ENCODE measurements around the gene TENM4. TPM values are rescaled to one million over a fixed set of nuclear protein-coding genes. Genes with fewer than 3 reads are reported as not detected.

Gene TENM4
- total and polyA plus RNA-seq, 2 of the 8 experiments (the other 6 are each of a cell fraction or from before 2014, with no cell fraction given) = 3.5 to 7.2 TPM

- Histone ChIP-seq H2BK5ac (ENCODE audit: low read depth, low read length) (no peak overlapping the region), H4K20me1 (replicated peaks in 1 of 2; ENCODE audit: control insufficient read depth in 1 of 2, insufficient read depth in 2 of 2, low read length in 2 of 2) (no peaks in the 10 kb centered on the region), H3K23me2 (ENCODE audit: low read depth, low read length) (no peaks in the 10 kb centered on the region; the same call in 1 of the 2 replicates), H2AK5ac (ENCODE audit: low read depth, low read length) (no peak overlapping the region), H2BK20ac (ENCODE audit: low read length) (no peak overlapping the region), H4K5ac (ENCODE audit: insufficient read length, low read depth, low read length) (no peak overlapping the region), H3K4me3 (ENCODE audit: extremely low read depth in 1 of 4, insufficient read depth in 2 of 4, low read depth in 3 of 4, low read length in 4 of 4) (no peak overlapping the region), H2BK12ac (ENCODE audit: low read depth, low read length) (no peak overlapping the region), H3K36me3 (ENCODE audit: control insufficient read depth in 2 of 4, insufficient read depth in 4 of 4, low read length in 3 of 4) (no peaks in the 10 kb centered on the region), H4K91ac (replicated peaks; ENCODE audit: insufficient read length, low read length) (no peak overlapping the region), H2BK15ac (ENCODE audit: low read length) (no peak overlapping the region), H3K27me3 (replicated peaks in 1 of 4; ENCODE audit: control insufficient read depth in 3 of 4, extremely low read depth in 1 of 4, insufficient read depth in 3 of 4, low read length in 3 of 4) (no peaks in the 10 kb centered on the region), H3K23ac (ENCODE audit: insufficient read length) (no peak overlapping the region), H3K9ac (replicated peaks in 1 of 4; ENCODE audit: extremely low read depth in 1 of 4, low read depth in 3 of 4, low read length in 3 of 4) (no peak overlapping the region), H3K18ac (ENCODE audit: extremely low read depth, low read length) (no peak overlapping the region), H3K14ac (ENCODE audit: insufficient read length) (no peak overlapping the region), H3K4me1 (replicated peaks in 1 of 4; ENCODE audit: control insufficient read depth in 3 of 4, insufficient read depth in 4 of 4, low read length in 3 of 4) (peaks cover 0 to 6% (median 2%) of the 10 kb centered on the region in 4 experiments; a peak in 2 of 7 replicates), H2BK120ac (replicated peaks; ENCODE audit: low read depth, low read length) (no peak overlapping the region), H3K9me3 (ENCODE audit: insufficient read depth in 2 of 2, low read depth in 1 of 2, low read length in 1 of 2) (no peaks in the 10 kb centered on the region), H4K8ac (ENCODE audit: extremely low read depth, insufficient read depth, low read length) (no peak overlapping the region), H3K79me1 (ENCODE audit: low read depth, low read length) (no peaks in the 10 kb centered on the region), H3K27ac (ENCODE audit: low read depth, low read length) (no peak overlapping the region), H2AFZ (ENCODE audit: low read length) (no peak overlapping the region), H3K79me2 (ENCODE audit: control insufficient read depth in 1 of 2, insufficient read depth in 2 of 2, low read length in 2 of 2) (no peaks in the 10 kb centered on the region), H3K4me2 (ENCODE audit: insufficient read depth in 1 of 2, low read depth in 2 of 2, low read length in 2 of 2) (no peak overlapping the region), H3K4ac (replicated peaks; ENCODE audit: insufficient read length, low read depth, low read length) (no peak overlapping the region), H3K56ac (replicated peaks; ENCODE audit: insufficient read length, low read depth, low read length) (no peak overlapping the region)
- DNase-seq (ENCODE audit: low read depth in 1 of 2, low spot score in 2 of 2) (no peak), FAIRE-seq (no peak)
- TF ChIP-seq TAF1 (IDR thresholded peaks at IDR 0.05; ENCODE audit: low read depth, low read length) (no peak), SIRT6 (IDR thresholded peaks at IDR 0.05; ENCODE audit: low read length) (no peak)
- WGBS, 2 experiments (ENCODE audit: extremely low coverage in 1 of 2, insufficient coverage in 1 of 2, insufficient read length in 1 of 2, insufficient replicate concordance in 2 of 2, low coverage in 1 of 2, low lambda C conversion rate in 2 of 2, missing lambda C conversion rate in 1 of 2) = 92% methylated on average over 5 of the region's 5 CpGs; no CpG with 5 or more reads in 1 of the 2 experiments
- POLR2A ChIA-PET (ENCODE audit: partially characterized antibody) = no interaction called here
- CTCF ChIA-PET (ENCODE audit: partially characterized antibody) = no interaction called here
Observed at GRCh38 chr11:79022265-79022664, 418.6 kb downstream of the TENM4 start.
